ENCODE data around the gene LAIR2. TPM values are rescaled to one million over a fixed set of nuclear protein-coding genes. Genes with fewer than 3 reads are reported as not detected.
"Not testable (repeated sequence)": the region's sequence is repeated elsewhere in the genome, so short reads cannot be mapped to it uniquely, and the experiment has no call there.

Gene LAIR2
- polyA plus RNA-seq, 3 donors from 2014 or later: 77.7 to 463 (median 183) TPM

DNA sequence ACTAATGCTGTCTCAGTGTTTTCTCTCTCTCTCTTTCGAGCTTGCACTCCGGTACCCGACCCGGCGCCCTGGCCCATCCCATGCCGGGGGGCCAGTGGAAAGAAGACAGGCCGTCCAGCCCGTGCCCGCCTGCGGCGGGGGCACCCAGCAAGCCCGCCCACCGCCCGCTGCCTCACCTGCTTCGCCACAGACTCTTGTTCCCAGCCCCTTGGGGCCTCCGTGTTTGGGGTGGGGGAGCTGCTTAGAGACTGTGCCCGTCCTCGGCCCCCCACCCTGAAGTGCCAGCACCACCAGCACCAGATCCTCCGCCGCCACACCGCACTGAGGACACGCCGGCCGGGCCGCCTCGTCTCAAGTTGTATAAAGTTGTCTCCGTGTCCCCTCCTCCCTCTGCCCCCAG lies 41.4 kb upstream of the LAIR2 start:
- no peak for DNase-seq
- Mint-ChIP-seq H3K4me3 (peak overlapping the region; percentile 13 to 38 (median 36)), H3K27ac (peak overlapping the region in 4 of 6 donors; percentile 62 to 75 (median 70)), H3K9me3 (peaks cover 0 to 4% (median 0%) of the 10 kb centered on the region in 6 donors), H3K4me1 (peaks cover 27 to 35% of the 10 kb centered on the region in 2 donors), H3K27me3 (ENCODE audit: low read depth in 3 of 3) (peaks cover 27 to 45% (median 32%) of the 10 kb centered on the region in 3 donors), H3K36me3 (peaks cover 11 to 18% (median 13%) of the 10 kb centered on the region in 3 donors)

DNA sequence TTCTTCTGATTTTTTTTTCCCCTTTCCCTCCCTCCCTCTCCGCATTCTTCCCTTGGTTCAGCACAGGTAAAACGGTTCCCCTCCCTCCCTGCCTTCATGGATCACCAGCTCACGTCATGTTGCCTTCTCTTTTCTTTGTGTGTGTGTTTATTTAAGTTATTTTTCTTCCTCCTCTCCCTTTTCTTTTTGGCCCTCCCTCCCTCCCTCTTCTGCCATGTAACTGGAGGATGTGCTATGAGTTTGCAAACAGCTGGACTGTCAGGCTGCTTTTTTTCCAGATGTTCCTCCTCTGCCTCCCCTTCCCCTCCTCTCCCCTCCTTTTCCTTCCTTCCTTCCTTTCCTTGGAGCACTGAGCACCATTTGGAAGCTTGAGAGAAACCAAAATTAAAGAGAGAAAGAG lies 41.0 kb upstream of the LAIR2 start:
- Mint-ChIP-seq H3K4me1 (peaks cover 27 to 35% of the 10 kb centered on the region in 2 donors), H3K9me3 (peaks cover 0 to 4% (median 0%) of the 10 kb centered on the region in 6 donors), H3K27me3 (ENCODE audit: low read depth in 3 of 3) (peaks cover 25 to 43% (median 32%) of the 10 kb centered on the region in 3 donors), H3K4me3 (peak overlapping the region; percentile 20 to 38 (median 36)), H3K36me3 (peaks cover 11 to 18% (median 13%) of the 10 kb centered on the region in 3 donors), H3K27ac (peak overlapping the region in 5 of 6 donors; percentile 60 to 87 (median 75))
- no peak for DNase-seq

DNA sequence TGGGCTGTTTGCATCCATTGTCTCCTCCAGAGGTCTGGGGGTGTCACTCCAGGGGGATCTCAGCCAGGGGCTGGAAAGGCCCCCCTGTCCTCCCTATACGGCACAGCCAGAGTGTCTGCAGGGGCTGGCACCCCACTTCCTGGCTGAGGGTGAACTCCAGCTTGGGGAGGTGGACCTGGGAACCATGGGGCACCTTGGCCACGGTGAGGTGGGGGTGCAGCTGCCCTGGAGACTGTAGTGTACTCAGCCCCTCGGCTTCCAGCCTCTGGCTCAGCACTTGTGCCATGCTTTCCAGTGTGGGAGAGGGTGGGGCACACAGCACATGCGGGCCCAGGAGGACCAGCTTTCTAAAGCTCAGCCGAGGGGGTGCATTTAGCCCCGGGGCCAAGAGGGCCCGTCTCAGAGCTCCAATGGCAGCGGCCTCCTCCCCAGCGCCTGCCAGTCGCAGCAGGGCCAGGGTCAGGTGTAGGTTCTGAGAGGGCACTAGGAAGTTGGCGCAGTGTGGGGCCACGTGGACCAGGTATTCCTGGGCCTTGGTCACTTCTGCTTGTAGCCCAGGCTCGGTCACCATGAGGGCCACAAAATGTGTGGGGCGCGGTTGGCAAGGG lies 40.5 kb upstream of the LAIR2 start:
- peak overlapping the region; percentile 20 to 68 (median 38) for H3K4me3 Mint-ChIP-seq
- peaks cover 0 to 4% (median 0%) of the 10 kb centered on the region in 6 donors for H3K9me3 Mint-ChIP-seq
- DNase-seq: no peak

DNA sequence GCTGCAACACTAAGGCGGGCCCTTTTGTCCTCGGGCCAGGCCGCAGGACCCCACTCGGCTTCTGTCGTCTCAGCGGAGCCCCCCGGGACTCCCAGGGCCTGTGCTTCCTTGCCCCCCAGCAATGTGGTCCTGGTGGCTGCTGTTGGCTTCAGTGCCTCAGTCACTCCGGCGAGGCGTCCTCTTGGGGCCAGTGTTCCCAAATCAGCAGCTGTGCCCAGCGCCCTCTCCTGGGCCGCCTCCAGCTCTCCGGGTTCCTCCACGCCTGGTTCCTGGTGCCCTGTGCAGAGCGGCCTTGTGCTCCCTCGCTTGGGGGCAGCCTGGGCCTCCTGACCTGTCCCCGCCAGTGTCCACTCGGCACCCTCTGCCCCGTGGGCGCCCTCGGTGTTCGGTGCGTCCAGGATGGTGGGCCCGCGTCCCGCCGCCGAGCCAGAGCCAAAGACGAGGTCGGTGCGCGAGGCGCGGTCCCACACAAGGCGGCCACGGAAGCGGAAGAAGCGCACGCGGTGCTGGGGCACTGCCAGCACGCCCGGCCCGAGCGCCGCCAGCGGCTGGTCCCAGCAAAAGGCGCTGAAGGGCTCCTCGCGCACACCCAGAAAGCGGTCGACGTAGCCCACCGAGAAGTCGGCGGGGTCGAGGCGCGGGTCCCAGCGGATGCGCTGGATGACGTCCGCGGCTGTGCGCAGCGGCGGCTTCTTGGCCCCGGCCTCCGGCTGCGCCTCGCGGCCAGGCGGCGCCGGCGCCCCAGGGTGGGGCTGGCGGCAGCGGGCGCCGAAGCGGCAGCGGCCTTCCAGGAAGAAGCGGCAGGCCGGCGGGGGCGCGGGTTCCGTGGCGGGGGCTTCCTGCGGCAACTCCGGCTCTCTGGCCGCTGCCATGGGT lies 39.7 kb upstream of the LAIR2 start:
- Mint-ChIP-seq H3K4me3 (peak overlapping the region; percentile 53 to 68 (median 63)), H3K9me3 (peaks cover 0 to 4% (median 0%) of the 10 kb centered on the region in 6 donors), H3K27ac (peak overlapping the region in 5 of 6 donors; percentile 64 to 94 (median 85)), H3K4me1 (peaks cover 27 to 35% of the 10 kb centered on the region in 2 donors), H3K27me3 (ENCODE audit: low read depth in 3 of 3) (peaks cover 25 to 42% (median 28%) of the 10 kb centered on the region in 3 donors), H3K36me3 (peaks cover 11 to 17% (median 13%) of the 10 kb centered on the region in 3 donors)
- DNase-seq: peak; percentile 81 to 86 (median 86)

More for the DNA sequence above, 40.5 kb upstream of the LAIR2 start:
- peak overlapping the region in 5 of 6 donors; percentile 40 to 87 (median 62) for H3K27ac Mint-ChIP-seq
- H3K4me1 Mint-ChIP-seq: peaks cover 27 to 35% of the 10 kb centered on the region in 2 donors
- peaks cover 11 to 18% (median 13%) of the 10 kb centered on the region in 3 donors for H3K36me3 Mint-ChIP-seq
- peaks cover 25 to 45% (median 32%) of the 10 kb centered on the region in 3 donors for H3K27me3 Mint-ChIP-seq (ENCODE audit: low read depth in 3 of 3)

DNA sequence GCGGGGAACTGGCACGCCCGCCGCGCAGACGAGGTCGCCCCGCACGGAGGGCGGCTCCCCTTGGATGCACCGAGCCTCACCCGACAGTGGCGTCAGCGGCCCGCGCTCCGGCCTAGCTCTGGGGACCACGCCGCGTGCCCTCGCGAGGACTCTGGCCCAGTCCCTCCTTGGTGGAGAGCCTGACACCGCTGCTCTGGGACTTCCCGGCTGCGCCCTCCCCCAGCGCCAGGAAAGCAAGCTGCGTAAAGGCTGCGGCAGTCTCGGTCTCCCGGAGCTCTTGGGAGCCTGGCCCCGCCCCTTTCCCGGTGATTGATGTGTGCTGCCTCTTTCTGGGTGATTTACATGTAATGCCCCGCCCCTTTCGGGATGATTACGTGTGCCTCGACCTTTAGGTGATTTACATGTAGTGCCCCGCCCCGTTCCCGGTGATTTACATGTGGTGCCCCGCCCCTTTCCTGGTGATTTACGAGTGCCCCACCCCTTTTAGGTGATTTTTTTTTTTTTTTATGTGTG lies 39.0 kb upstream of the LAIR2 start, which contains the start of gene LENG9:
Gene LENG9, minus strand, starts transcription at position 248 of the 513 bp plus-strand sequence. CDS start 252 bp downstream, outside the sequence.
- Mint-ChIP-seq H3K36me3 (peaks cover 6 to 10% (median 9%) of the 10 kb centered on the region in 3 donors), H3K4me1 (peaks cover 27 to 31% of the 10 kb centered on the region in 2 donors), H3K9me3 (peaks cover 0 to 2% (median 0%) of the 10 kb centered on the region in 6 donors), H3K27me3 (ENCODE audit: low read depth in 3 of 3) (peaks cover 27 to 35% (median 31%) of the 10 kb centered on the region in 3 donors), H3K4me3 (peak within 1 kb of the TSS; percentile 85 to 96 (median 92)), H3K27ac (peak within 1 kb of the TSS; percentile 87 to 98 (median 94))
- DNase-seq: peak; percentile 91 to 92 (median 92)

DNA sequence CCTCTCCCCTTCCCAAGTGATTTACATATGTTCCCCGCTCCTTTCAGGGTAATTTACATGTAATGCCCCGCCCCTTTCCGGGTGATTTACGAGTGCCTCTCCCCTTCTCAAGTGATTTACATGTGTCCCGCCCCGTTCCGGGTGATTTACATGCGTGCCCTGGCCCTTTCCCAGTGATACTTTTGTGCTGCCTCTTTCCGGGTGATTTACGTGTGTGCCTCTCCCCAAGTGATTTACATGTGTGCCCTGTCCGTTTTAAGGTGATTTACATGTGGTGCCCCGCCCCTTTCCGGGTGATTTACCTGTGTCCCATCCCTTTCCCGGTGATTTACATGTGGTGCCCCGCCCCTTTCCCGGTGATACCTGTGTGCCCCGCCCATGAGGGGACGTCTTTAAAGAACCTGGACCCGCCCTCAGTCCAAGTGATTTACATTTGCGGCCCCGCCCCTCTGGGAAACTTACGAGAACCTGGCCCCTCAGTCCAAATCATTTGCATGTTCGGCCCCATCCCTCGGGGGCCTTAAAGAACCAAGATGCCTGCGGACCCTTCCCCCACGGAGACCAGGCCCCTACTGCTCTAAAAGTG lies 38.5 kb upstream of the LAIR2 start:
- Mint-ChIP-seq H3K36me3 (peaks cover under 1 to 4% (median 4%) of the 10 kb centered on the region in 3 donors), H3K27me3 (ENCODE audit: low read depth in 3 of 3) (peaks cover 27 to 35% (median 28%) of the 10 kb centered on the region in 3 donors), H3K4me1 (peaks cover 22 to 26% of the 10 kb centered on the region in 2 donors), H3K27ac (peak overlapping the region; percentile 87 to 98 (median 94)), H3K4me3 (peak overlapping the region; percentile 85 to 96 (median 92)), H3K9me3 (peaks cover 0 to 2% (median 0%) of the 10 kb centered on the region in 6 donors)
- peak; percentile 78 to 85 (median 84) for DNase-seq

DNA sequence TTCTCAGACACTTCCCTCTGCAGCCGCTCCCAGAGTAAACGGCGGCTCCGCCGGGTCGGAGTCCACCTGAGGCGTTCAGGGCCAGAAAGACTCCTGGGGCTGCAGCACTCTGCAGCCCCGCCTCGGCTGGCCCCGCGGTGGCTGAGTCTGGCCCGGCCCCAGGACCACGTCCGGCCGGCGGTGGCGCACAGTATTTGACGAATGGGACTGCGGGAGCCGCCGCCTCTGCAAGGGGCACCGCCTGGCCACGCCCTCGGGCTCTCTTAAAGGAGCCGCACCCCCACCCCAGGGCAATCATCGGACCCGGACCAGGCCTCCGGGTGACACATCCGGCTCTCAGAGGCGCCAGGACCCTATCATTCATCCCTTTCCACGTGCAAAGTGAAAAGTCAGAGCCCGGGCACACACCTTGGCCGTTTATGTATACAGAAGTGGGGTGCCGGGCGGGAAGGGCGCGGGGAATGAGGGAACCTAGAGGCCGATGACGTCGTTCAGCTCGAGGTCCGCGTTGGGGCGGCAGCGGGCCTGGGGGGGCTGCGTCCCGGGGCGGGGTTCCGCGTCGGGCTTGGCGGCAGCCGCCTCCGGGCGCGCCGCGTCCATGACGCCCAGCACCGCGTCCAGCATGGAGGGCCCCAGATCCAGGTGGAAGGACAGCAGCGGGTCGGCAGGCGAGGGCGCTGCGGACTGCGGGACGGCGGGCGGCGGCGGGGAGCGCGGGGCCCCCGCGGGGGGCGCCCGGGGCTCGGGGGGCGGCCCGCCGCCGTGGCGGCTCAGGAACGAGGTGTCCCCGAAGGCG lies 37.8 kb upstream of the LAIR2 start:
- H3K27ac Mint-ChIP-seq: peak overlapping the region; percentile 87 to 98 (median 94)
- H3K4me3 Mint-ChIP-seq: peak overlapping the region; percentile 85 to 96 (median 92)
- H3K27me3 Mint-ChIP-seq (ENCODE audit: low read depth in 3 of 3): peaks cover 29 to 37% (median 31%) of the 10 kb centered on the region in 3 donors
- DNase-seq: peak; percentile 78 to 82 (median 81)
- peaks cover 0 to 2% (median 0%) of the 10 kb centered on the region in 6 donors for H3K9me3 Mint-ChIP-seq
- H3K36me3 Mint-ChIP-seq: peaks cover 0 to 4% (median 0%) of the 10 kb centered on the region in 3 donors
- peaks cover 15 to 22% of the 10 kb centered on the region in 2 donors for H3K4me1 Mint-ChIP-seq

DNA sequence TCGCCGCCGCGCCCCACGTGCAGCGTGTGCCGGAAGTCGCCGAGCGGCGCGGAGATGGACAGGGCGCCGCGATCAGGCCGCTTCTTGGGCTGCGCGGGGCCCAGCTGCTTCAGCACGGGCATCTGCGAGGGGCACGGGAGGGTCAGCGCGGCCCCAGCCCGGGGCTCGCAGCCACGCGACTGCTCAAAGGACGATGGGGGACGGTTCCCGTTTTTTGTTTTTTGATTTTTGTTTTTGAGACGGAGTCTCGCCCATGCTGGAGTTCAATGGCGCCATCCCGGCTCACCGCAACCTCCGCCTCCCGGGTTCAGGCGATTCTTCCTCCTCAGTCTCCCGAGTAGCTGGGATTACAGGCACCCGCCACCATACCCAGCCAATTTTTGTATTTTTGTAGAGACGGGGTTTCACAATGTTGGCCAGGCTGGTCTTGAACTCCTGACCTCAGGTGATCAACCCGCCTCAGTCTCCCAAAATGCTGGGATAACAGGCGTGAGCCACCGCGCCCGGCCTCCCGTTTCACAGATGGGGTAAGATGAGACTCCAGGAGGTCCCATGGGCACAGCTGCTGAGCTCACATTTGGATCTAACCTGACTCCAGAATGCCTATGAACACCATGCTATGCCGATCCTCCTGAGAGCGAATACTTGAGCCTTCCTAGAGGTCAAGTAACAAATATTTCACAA lies 37.1 kb upstream of the LAIR2 start:
- H3K27ac Mint-ChIP-seq: peak overlapping the region in 2 of 6 donors; percentile 75 to 83
- DNase-seq: no peak
- H3K4me1 Mint-ChIP-seq: peaks cover 20 to 27% of the 10 kb centered on the region in 2 donors
- peaks cover 0 to 2% (median 0%) of the 10 kb centered on the region in 6 donors for H3K9me3 Mint-ChIP-seq
- peaks cover 0 to 4% (median 0%) of the 10 kb centered on the region in 3 donors for H3K36me3 Mint-ChIP-seq
- H3K27me3 Mint-ChIP-seq (ENCODE audit: low read depth in 3 of 3): peaks cover 34 to 39% (median 37%) of the 10 kb centered on the region in 3 donors
- H3K4me3 Mint-ChIP-seq: peak overlapping the region; percentile 52 to 62 (median 60)

DNA sequence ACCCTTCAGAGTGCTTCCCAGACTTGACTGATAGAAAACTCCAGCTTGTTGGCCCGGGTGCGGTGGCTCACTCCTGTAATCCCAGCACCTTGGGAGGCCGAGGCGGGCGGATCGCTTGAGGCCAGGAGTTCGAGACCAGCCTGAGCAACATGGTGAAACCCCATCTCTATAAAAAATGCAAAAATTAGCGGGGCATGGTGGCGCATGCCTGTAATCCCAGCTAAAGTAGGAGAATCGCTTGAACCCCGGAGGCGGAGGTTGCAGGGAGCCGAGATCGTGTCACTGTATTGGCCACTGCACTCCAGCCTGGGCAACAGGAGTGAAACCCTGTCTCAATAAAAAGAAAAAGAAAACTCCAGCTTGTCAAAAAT lies 36.5 kb upstream of the LAIR2 start:
- not testable (repeated sequence) for H3K9me3 Mint-ChIP-seq, H3K36me3 Mint-ChIP-seq, DNase-seq
- peak overlapping the region; percentile 52 to 62 (median 60) for H3K4me3 Mint-ChIP-seq
- peak overlapping the region in 1 of 6 donors; percentile 75 for H3K27ac Mint-ChIP-seq
- peaks cover 24 to 30% of the 10 kb centered on the region in 2 donors for H3K4me1 Mint-ChIP-seq
- H3K27me3 Mint-ChIP-seq (ENCODE audit: low read depth in 3 of 3): peaks cover 35 to 41% (median 39%) of the 10 kb centered on the region in 3 donors

DNA sequence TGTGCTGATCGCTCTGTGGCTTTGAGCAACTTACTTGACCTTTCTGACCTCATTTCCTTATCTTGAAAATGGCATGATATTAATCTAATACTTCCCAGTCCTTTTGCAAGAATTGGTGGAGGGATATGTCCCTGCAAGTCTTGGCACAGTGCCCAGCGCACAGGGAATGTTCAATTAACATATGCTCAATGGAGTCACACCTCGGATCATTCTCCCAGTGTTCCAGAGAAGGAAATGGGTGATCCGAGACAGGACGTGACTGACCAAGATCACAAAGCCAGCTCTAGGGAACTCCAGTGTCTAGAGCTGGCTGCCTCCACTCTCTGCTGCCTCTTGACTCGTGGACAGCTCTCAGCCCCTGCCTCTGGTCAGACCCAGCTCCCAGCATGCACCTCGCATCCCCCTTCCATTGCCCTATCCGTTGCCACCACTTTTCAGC lies 33.1 kb upstream of the LAIR2 start:
- Mint-ChIP-seq H3K4me1 (peaks cover 13% of the 10 kb centered on the region in 2 donors), H3K4me3 (no peak overlapping the region), H3K27me3 (ENCODE audit: low read depth in 3 of 3) (peaks cover 20 to 29% (median 28%) of the 10 kb centered on the region in 3 donors), H3K36me3 (no peaks in the 10 kb centered on the region), H3K27ac (no peak overlapping the region), H3K9me3 (no peaks in the 10 kb centered on the region)
- DNase-seq: no peak

DNA sequence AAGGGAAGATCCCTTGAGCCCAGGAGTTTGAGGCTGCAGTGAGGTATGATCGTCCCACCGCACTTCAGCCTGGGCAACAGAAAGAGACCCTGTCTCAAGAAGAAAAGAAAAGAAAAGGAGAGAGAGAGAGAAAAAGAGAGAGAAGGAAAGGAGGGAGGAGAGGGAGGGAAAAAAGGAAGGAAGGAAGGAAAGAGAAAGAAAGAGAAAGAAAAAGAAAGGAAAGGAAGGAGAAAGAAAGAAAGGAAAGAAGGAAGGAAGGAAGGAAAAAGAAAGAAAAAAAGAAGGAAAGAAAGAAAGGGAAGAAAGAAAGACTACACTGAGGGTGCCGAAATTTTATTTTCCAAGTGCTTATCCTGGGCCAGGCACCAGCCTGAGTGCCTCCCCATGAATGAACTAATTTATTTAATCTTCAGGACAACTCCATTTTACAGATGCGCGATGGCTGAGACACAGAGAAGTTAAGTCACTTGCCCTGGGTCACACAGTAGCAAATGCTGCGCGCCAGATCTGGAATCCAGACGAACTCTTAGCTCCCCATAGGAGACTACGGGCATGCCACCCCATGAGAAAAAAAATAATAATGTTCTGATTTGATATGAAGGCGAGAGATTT lies 32.2 kb upstream of the LAIR2 start:
- Mint-ChIP-seq H3K9me3 (no peaks in the 10 kb centered on the region), H3K27ac (no peak overlapping the region), H3K27me3 (ENCODE audit: low read depth in 3 of 3) (peaks cover 22 to 29% (median 28%) of the 10 kb centered on the region in 3 donors), H3K4me3 (peak overlapping the region in 4 of 5 donors; percentile 2 to 47 (median 28)), H3K36me3 (no peaks in the 10 kb centered on the region), H3K4me1 (peaks cover 11% of the 10 kb centered on the region in 2 donors)
- no peak for DNase-seq
